RCC 7860 (cell line): ENCODE measurements around the gene EPYC.

Experiments
- DNase-seq: peaks from one replicate; pipeline ENCODE4 v3.0.0-alpha.2; 2015; ENCODE audit warnings: low spot score
- FAIRE-seq: peaks from 2 replicates; lab custom pipeline; 2012; peaks lifted over from hg19 to GRCh38; lab: Jason Lieb, UNC

The EPYC gene, protein sequence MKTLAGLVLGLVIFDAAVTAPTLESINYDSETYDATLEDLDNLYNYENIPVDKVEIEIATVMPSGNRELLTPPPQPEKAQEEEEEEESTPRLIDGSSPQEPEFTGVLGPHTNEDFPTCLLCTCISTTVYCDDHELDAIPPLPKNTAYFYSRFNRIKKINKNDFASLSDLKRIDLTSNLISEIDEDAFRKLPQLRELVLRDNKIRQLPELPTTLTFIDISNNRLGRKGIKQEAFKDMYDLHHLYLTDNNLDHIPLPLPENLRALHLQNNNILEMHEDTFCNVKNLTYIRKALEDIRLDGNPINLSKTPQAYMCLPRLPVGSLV

DNA sequence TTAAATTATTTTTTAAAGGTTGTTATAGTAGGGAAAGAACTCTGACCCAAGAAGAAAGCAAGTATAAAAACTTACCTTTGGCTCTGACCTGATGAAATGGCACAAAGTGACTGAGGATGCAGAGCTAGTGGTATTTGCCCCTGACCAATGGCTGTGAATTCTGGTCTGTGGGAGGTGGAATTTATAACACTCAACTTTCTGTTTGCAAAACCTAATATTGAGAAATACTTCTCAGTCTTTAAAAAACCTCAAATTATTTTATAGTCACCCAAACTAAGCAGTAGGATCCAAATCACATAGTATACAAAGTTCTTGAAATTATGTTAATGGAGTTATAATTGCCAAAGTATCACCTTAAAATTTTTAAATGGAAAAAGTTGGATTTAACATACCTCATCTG is at the start of gene EPYC:
TSS of gene EPYC (minus strand) at position 101 of the 400 bp plus-strand sequence. CDS start 2,407 bp downstream, outside the sequence.
- no peak for FAIRE-seq

DNA sequence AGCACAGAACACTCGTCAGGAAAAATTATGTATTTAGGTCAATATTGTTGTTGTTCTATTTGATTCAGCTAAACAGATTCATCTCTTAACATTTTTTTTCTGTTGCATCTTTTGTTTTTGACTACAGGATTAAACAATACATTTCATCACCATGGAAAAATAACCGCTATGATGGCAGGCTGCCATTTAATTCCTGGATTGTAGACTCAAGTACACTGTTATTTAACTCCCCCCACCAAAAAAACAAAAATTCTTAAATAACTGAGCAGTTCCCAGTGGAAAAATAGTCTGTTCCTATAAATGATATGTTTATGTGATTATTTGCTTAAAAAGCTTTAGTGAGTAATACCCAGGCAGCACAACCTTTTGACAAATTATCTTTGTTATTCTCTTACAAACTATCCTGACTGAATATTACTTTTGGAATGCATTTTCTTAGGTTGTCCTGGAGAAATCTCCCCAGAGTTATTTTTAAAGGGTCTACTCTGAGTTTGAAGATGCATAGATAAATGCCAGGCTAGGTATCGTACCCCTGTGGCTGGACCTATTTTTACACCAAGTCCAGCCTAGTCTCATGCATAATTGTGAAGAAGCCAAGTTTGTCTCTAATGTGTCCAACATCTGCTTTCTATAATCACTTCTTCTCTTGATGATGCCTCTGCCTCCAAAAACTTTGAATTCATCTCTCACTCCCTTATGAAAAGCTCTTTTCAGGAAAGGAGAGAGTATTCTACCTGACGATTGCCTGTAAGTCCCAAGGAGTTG is 49.4 kb upstream of the EPYC start:
- no peak for FAIRE-seq
- no peak for DNase-seq

More for the DNA sequence above, at the start of gene EPYC:
- no peak for DNase-seq

DNA sequence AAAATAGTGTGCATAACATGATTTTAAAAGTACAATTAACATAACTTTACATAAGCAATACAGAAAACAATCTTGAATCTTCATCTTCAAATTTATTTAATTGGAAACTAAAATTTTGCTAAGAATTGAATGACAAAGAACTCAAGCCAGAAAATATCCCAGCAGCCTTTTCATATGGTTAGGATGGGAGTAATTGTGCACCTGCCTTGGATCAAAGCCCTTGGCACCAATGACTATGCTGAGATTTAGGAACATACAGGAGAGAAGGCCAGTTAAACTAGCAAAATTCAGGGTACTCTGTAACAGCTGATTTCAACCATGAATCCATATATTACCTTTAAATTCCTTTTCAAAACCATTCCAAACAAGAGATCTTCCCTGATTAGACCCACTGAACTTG is 47.3 kb upstream of the EPYC start:
- no peak for DNase-seq
- FAIRE-seq, result no peak

DNA sequence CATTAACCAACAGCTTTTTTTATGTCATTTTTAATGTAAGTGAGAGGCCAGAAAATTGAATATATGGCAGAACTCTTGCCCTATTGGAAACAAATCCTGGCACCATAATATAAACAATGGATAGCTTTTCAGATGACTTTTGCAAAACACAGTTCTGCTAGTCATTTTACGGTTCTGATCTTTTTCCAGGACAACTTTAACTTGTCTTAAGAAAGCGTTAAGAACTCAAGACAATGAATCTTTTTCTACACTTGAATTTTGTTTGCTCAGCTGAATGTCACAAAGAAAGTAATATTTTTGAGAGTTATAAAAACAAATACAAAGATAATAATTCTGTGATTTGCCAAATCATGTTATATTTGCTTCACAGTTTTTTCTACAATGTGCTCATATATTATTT is 39.8 kb upstream of the EPYC start:
- FAIRE-seq, result no peak

DNA sequence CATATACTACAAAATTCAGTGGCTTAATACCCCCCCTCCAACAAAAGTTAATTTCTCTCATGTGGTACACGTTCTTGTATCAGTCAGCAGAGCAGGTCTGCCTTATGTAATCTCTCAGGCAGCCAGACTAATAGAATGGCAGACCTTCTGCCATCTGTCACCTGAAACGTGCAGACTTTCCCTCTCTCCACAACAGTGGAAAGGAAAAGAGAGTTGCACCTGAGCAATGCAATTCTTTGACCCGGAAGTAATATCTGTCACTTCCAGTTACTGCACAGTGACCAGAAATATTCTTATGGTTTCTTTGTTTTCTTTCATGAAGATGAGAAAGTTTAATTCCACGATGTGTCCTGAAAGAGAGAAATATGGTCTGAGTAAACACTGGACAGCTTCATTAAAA is 38.6 kb upstream of the EPYC start:
- no peak for DNase-seq
- FAIRE-seq, result no peak

More for the DNA sequence above, 39.8 kb upstream of the EPYC start:
- DNase-seq, result no peak

DNA sequence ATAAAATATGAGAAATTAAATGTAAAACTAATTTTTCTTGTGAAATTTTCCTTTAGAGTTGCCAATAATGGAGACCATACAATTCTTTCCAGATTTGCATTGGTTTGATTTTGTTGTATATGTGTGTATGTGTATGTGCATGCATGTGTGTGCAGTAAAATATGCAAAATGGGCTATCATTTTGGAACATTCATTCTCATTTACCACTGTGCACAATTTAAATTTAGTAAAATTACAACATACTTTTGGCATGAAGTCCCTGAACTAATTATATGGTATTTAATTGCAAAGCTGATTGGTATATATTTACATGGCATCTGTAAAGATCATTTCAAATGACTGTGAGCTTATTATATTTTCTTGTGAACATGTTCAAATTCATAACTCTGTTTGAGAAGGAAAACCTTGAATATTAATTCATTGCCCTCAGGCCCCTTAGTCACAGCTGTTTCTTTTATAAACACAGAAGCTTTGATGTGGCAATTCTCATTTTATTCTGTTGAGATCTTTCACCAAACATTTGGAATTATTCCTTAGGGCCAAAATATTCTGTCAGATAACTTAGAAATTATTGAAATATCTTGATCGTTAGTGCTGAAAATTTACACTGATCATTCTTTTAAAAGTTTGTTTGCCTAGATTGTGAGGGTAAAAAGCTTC is 35.5 kb upstream of the EPYC start:
- DNase-seq (no peak), FAIRE-seq (no peak)

DNA sequence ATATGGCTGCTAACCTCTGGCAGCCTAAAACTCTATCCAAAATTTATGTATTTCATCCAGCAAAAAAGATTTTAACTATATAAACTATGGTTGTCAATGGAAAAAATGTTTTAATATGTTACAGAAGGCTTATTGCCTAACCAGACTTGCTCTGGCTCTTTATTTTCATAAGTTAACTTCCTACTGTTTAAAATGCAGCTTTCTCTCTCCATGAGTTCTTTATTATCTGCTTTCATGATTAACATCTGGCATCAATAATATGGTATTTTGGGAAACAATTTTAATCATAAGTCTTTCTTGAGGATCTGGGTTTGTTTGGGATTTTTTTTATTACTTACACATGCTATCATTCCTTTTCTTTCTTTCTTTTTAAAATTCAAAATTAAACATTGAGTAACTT is 32.5 kb upstream of the EPYC start:
- FAIRE-seq, result no peak
- no peak for DNase-seq

DNA sequence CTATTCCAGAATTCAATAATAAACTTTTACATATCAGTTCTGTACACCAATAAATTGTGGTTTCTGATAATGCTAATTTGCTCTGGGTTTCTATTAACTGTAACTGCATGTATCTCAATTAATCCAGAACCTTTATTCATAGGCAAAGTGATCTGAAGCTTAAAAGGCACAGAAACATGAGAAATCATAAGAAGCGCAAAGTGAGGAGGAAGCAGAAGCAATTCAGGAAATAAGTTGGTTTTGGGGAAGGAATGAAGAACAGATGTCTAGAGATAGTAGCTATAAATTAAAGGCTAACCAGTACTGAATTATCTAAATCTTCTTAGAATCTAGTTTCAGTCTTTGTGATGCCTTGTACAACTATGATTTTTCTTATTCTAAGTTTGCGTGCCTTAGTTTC is 28.5 kb upstream of the EPYC start:
- DNase-seq (no peak), FAIRE-seq (no peak)

DNA sequence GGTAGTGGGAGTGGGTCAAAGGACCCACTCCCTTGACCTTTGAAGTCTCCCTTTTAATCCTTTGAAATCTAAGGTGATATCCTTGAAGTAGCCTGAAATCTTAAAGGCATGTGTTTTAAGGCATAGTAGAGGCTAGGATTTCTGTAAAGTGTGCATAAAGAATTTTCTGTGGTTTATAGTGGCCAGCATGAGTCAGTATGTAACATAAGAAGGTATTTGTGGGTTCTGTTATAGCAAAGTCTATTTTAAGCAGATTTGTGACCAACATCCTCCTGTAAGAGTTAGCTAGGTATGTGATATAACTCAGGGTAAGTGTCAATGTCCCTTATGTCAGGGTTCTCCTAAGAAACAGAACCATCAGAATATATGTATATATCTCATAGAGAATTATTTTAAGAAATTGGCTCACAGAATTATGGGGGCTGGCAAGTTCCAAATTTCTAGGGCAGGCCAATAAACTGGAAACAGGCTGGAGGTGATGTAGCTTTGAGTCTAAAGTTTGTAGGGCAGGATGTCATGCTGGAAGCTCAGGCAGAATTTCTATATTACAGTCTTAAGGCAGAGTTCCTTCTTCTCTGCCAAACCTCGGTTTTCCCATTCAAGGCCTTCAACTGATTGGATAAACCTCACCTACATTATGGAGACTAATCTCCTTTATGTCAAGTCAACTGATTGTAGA is 18.7 kb upstream of the EPYC start:
- FAIRE-seq (peak; percentile 90), DNase-seq (peak; percentile 74)

DNA sequence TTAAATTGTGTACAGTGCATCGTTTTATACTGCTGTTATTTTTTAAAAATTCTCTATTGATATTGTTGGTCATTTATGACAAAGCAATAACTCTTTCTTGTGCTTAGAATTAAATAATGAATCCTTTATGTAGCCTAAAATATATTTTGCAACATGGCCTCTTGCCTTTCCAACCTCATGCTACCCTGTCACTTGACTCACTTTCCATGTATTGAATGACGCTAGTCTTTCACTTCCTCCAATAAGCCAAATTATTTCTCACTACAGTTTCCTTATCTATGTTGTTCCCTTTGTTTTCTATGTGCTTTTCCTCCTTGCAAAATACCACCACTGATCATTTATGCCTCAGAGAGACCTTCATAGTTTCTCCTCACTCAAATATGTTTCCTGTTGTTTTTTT is 16.3 kb upstream of the EPYC start:
- no peak for DNase-seq
- no peak for FAIRE-seq

DNA sequence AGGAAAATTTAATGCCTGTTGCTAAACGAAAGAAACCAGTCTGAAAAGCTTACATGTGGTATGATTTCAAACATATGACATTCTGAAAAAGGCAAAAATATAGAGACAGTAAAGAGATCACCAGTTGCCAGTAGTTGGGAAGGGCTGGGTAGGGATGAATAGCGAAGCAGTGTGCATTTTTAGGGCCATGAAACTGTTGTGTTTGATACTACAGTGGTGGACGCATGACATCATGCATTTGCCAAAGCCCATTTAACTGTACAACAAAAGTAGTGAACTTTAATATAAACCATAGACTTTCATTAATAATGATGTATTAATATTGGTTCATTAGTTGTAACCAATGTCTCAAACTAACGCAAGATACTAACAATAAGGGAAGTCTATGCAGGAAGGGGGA is 14.7 kb upstream of the EPYC start:
- no peak for FAIRE-seq
- DNase-seq, result no peak

DNA sequence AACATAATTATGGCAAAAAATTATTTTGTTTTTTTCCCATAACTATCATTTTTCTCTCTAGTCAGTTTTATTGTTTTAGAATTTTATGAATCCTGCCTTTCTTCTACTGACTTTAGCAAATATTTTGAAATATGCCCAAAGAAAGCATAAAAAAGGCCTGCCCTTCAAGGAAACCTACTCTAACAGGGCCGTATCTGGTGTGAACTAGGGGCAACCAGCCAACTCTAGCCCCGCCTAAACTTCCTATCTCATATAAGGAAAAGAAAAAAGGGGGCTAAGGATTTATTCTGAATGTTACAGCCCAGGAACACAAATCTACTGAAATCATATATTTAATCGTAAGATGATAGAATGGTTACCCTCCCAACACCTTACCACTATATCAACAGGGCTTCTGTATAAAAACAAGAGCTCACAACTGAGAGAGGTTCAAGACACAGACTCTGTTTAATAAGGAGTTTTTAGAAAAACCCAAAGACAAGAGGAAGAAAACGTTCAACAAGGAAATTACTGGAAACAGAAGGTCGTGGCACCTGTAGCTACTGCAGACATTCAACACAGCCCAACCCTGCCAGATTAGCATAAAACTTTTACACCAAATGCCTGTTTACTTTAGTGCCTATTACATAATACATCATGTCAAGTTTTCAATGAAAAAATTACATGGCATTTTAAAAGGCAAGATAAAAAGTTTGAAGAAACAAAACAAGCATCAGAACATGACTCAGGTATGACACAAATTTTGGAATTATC is 12.9 kb upstream of the EPYC start:
- DNase-seq (no peak), FAIRE-seq (no peak)

DNA sequence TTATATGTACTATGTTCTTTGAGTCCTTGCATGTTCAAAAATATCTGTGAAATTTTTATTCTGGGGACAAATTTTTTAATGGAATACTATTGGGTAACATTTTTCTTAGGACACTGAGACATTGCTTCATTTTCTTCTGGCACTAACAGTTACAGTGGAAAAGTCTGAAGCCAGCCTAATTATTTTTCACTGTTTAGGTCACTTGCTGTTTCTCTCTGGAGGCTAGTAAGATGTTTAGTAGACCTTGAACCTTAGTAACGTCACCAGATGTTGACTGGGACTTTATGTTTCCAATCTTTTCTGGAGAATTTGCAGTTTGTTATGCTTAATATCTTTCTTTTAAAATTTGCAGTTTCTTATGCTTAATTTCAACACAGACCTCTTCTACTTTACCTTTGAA is 12.3 kb upstream of the EPYC start:
- FAIRE-seq (no peak), DNase-seq (no peak)

DNA sequence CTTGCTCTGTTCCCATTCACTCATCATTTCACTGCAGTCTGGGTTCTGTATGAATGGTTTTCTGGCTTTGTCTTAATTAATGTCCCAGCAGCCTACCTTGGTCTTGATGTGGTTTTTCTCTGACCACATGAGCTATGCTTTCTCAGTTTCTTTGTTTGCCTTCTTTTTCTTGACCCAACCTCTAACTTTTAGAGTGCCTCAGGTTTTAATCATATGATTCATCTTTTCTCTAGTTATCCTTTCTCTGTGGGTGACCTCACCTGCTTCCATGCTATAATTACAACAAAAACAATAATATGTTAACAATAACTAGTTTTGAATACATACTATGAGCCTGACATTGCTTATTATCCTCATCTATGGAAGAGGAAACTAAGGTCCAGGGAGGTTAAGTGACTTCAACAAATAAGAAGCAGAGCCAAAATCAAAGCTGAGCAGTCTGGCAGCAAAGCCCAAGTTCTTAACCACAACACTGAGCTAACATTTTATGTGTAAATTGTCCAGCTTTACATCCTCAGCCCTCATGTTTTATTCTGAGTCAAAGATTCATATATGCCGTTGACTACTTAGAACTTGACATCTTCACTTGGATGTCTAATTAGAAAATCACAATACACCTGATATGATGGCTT is 4.7 kb upstream of the EPYC start:
- FAIRE-seq (peak; percentile 75), DNase-seq (peak; percentile 34)

DNA sequence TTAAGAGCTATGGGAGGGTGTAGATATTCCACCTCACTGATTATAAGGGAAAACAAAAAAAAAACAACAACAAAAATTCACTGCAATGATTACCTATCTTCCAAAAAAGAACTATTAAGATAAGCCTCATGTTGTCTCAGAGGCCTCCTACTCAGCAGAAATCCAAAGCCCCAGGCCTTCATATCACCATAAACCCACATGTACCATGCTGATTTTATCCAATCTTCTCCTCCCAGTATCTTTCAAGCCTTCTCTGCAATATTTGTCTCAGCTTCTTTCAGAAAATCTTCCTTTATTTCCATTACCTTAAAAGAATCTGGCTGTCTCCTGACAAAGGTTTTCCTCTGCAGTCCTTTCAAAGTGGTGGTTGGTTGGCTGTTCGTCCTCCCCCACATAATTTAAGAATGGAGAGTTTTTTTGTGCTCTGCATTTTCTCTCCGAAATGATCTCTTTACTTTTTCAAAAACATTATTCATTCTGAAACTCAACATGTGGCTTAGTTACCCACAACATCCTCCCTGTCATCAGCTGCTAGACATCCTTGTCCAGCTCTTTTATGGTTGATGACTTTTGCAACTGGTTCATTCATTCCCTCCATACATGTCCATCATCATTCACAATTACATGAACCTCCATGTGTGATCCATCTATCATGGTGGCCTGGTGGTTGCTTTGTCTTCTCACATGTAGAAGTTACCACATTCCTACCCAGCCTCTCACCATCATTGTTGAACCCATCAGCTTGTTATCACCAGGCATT is 2.9 kb upstream of the EPYC start:
- FAIRE-seq (no peak), DNase-seq (no peak)

DNA sequence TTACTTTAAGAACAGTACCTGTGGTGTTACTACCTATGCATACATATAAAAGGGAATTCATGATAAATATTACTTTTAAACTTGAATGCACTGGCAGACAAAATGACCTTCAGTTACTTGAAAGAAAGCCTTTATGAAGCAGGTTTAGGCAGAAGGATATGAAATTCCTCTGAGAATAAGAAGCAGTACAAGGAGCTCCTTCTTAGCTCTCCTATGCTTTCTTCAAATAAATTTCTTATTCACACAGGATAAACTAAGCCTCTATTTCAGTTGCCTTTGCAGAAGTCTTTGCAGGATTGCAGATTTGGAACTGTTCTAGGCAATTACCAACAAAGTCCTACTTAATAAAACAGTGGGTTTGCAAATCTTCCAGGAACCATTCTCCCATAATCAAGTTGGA is 1.0 kb downstream of the EPYC start:
- no peak for DNase-seq
- no peak for FAIRE-seq

DNA sequence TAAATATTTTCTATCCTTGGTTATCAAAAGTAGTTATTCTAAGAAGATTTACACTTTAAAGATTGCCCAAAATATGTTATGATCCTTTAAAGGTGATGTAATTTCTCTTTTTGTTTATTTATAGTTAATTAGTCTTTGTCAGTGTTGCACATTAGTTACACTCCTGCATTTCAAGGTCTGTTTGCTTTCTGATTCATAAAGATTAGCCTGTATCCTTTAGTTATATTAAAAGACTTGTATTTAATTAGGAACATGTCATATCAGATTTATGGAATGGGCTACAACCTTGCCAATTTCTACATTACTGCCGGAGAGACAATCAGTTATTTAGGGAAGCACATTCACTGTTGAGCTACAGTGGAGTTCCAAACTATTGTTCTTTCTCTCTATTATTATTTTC is 3.5 kb downstream of the EPYC start:
- no peak for FAIRE-seq
- no peak for DNase-seq

DNA sequence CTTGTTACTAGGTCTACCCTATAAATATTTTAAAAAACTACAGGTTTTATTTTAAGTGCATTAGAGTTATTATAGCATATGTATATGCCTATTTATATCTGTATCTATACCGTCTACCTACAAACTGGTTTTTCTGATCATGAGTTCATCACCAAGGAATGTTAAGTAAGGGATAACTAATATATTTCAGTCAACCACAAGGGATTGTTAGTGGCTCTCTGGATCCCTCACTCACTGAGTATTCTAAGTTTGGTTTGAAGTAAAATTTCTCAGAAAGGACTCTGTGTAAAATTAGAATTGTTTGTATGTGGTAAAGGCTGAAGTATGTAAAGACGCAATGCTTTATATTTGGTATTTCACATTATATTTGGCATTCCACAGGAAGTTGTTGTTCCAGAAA is 4.8 kb downstream of the EPYC start:
- peak; percentile 17 for DNase-seq
- peak; percentile 23 for FAIRE-seq

DNA sequence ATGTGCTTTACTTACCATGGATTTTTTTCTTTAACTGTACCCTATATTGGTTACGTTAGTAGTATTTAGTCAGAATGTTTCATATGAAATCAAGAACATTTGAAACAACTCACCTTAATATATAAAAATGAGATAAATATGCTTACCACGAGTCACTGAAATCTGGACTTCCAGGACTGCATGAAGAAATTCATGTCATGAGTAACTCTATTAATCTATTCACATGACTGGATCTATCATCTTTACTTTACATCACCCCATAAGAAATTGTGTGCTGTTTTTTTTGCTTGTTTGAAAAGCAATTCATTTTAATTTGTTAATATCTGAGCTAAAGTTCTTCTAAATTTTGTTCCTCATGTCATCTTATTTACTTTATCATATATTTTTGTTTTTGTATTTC is 5.2 kb downstream of the EPYC start:
- FAIRE-seq (no peak), DNase-seq (no peak)
